Esophagus squamous epithelium (tissue), 4 donors: ENCODE measurements around the gene KAT6B.

Experiments used
- POLR2A ChIP-seq, 4 donors: fragments of 450-650 bp; IDR thresholded peaks; one replicate each; pipeline ENCODE4 v1.6.1; 2017; ENCODE audit warnings: antibody characterized with exemption in 4 of 4, mild to moderate bottlenecking in 4 of 4, moderate library complexity in 3 of 4
- TF ChIP-seq, protein P1 (sequence below), 6 experiments: fragments of 450-650 bp in 4 of 6; fragments of 200-600 bp in 2 of 6; sonication (generic) in 2 of 6; IDR thresholded peaks; one replicate each; pipeline ENCODE4 v1.5.1; 2016 to 2019; ENCODE audit warnings: antibody characterized with exemption in 6 of 6, mild to moderate bottlenecking in 4 of 6, moderate library complexity in 4 of 6

DNA sequence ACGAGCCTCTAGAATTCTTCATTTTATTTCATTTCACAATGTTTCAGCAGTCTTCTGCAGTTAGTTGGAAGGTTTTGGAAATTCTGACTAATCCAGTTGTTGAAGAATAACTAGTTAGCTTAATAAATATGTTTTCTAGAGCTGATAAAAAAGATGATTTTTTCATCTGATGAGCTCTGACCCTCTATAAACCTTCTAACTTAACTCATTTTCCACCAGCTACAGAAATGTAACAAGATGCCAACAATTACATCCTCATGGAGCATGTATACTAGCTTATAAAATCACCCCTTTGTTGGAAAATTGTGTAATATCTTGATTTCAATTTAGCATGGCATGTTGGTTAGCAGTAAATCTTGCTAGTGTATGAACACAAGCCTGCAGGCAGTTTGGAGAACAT, 33.1 kb downstream of the KAT6B start:
- TF ChIP-seq, protein P1, sequence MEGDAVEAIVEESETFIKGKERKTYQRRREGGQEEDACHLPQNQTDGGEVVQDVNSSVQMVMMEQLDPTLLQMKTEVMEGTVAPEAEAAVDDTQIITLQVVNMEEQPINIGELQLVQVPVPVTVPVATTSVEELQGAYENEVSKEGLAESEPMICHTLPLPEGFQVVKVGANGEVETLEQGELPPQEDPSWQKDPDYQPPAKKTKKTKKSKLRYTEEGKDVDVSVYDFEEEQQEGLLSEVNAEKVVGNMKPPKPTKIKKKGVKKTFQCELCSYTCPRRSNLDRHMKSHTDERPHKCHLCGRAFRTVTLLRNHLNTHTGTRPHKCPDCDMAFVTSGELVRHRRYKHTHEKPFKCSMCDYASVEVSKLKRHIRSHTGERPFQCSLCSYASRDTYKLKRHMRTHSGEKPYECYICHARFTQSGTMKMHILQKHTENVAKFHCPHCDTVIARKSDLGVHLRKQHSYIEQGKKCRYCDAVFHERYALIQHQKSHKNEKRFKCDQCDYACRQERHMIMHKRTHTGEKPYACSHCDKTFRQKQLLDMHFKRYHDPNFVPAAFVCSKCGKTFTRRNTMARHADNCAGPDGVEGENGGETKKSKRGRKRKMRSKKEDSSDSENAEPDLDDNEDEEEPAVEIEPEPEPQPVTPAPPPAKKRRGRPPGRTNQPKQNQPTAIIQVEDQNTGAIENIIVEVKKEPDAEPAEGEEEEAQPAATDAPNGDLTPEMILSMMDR (IDR thresholded peaks at IDR 0.05): no peak
- TF ChIP-seq POLR2A (IDR thresholded peaks at IDR 0.05): no peak
